HepG2 (cell line): ENCODE data around the gene COX4I2. TPM values are rescaled to one million over a fixed set of nuclear protein-coding genes. Genes with fewer than 3 reads are reported as not detected.

Source experiments
- ARNT2 ChIP-seq: sonication (generic); formaldehyde crosslinking; IDR thresholded peaks from 2 replicates; pipeline ENCODE4 v1.8.0; 2022; ENCODE audit warnings: mild to moderate bottlenecking, low read depth, missing genetic modification reagents, moderate library complexity
- CC2D1A ChIP-seq: sonication (generic); formaldehyde crosslinking; IDR thresholded peaks from 2 replicates; pipeline ENCODE4 v1.8.1; 2023; ENCODE audit warnings: mild to moderate bottlenecking, missing genetic modification reagents
- CEBPB ChIP-seq: IDR thresholded peaks from 2 replicates; pipeline ENCODE4 v1.6.1; 2011; ENCODE audit warnings: low read depth, low read length, improper control_type of control experiment, borderline replicate concordance
- CHD4 ChIP-seq: fragments of 200-600 bp; sonication (generic); IDR thresholded peaks from 2 replicates; pipeline ENCODE4 v1.7.0; 2017; ENCODE audit warnings: mild to moderate bottlenecking, low read length, borderline replicate concordance
- FOSL2 ChIP-seq: sonication (generic); formaldehyde crosslinking; IDR thresholded peaks from 2 replicates; pipeline ENCODE4 v1.4.0; 2020; ENCODE audit warnings: missing genetic modification reagents
- GATAD1 ChIP-seq: IDR thresholded peaks from 2 replicates; pipeline ENCODE4 v1.6.1; 2016; ENCODE audit warnings: missing genetic modification reagents, missing compliant biosample characterization
- GFI1 ChIP-seq: sonication (generic); formaldehyde crosslinking; IDR thresholded peaks from 2 replicates; pipeline ENCODE4 v1.5.0; 2020; ENCODE audit warnings: missing genetic modification reagents, mild to moderate bottlenecking, borderline replicate concordance
- NCOA5 ChIP-seq: sonication (generic); formaldehyde crosslinking; IDR thresholded peaks from 2 replicates; pipeline ENCODE4 v1.4.0; 2020; ENCODE audit warnings: missing genetic modification reagents
- NKX3-1 ChIP-seq: sonication (generic); formaldehyde crosslinking; IDR thresholded peaks from 2 replicates; pipeline ENCODE4 v1.5.0; 2020; ENCODE audit warnings: missing genetic modification reagents
- POLR2A ChIP-seq, 2 experiments: IDR thresholded peaks; 2 replicates each; pipeline ENCODE4 v1.6.1; 2011; ENCODE audit warnings: low read depth in 2 of 2, low read length in 2 of 2, mild to moderate bottlenecking in 1 of 2, moderate library complexity in 1 of 2; ENCODE audit not compliant: insufficient read depth in 1 of 2
- POLR2G ChIP-seq: fragments of 200-400 bp; formaldehyde crosslinking; IDR thresholded peaks from 2 replicates; pipeline ENCODE4 v1.6.1; 2018; ENCODE audit warnings: mild to moderate bottlenecking, low read depth, low read length, moderate library complexity
- PPARG ChIP-seq: conservative IDR thresholded peaks from 2 replicates; pipeline ENCODE4 v1.6.1; 2016; ENCODE audit warnings: missing biosample characterization, missing genetic modification reagents
- RBAK ChIP-seq: sonication (generic); formaldehyde crosslinking; IDR thresholded peaks from 2 replicates; pipeline ENCODE4 v1.5.1; 2020; ENCODE audit warnings: mild to moderate bottlenecking, missing genetic modification reagents
- SMC3 ChIP-seq: IDR thresholded peaks from 2 replicates; pipeline ENCODE4 v1.6.1; 2011; ENCODE audit warnings: low read length, improper control_type of control experiment
- SRY ChIP-seq: sonication (generic); formaldehyde crosslinking; IDR thresholded peaks from 2 replicates; pipeline ENCODE4 v1.8.0; 2022; ENCODE audit warnings: mild to moderate bottlenecking, missing genetic modification reagents
- ZBTB38 ChIP-seq: sonication (generic); formaldehyde crosslinking; IDR thresholded peaks from 2 replicates; pipeline ENCODE4 v1.5.1; 2020; ENCODE audit warnings: mild to moderate bottlenecking, missing genetic modification reagents
- ZC3H13 ChIP-seq: sonication (generic); formaldehyde crosslinking; IDR thresholded peaks from 2 replicates; pipeline ENCODE4 v1.8.1; 2023; ENCODE audit warnings: mild to moderate bottlenecking, missing genetic modification reagents, moderate library complexity
- ZIK1 ChIP-seq: sonication (generic); formaldehyde crosslinking; IDR thresholded peaks from 2 replicates; pipeline ENCODE4 v1.5.0; 2020; ENCODE audit warnings: mild to moderate bottlenecking, low read depth, missing genetic modification reagents, borderline replicate concordance
- ZNF17 ChIP-seq: sonication (generic); formaldehyde crosslinking; IDR thresholded peaks from 2 replicates; pipeline ENCODE4 v1.5.0; 2020; ENCODE audit warnings: mild to moderate bottlenecking, missing genetic modification reagents
- ZNF572 ChIP-seq: sonication (generic); formaldehyde crosslinking; IDR thresholded peaks from 2 replicates; pipeline ENCODE4 v1.5.1; 2020; ENCODE audit warnings: mild to moderate bottlenecking, missing genetic modification reagents
- ZNF615 ChIP-seq: sonication (generic); formaldehyde crosslinking; IDR thresholded peaks from 2 replicates; pipeline ENCODE4 v1.5.0; 2020; ENCODE audit warnings: mild to moderate bottlenecking, missing genetic modification reagents, borderline replicate concordance
- ZNF670 ChIP-seq: sonication (generic); formaldehyde crosslinking; IDR thresholded peaks from 2 replicates; pipeline ENCODE4 v1.8.0; 2022; ENCODE audit warnings: mild to moderate bottlenecking, missing genetic modification reagents, borderline replicate concordance
- ZNF773 ChIP-seq: sonication (generic); formaldehyde crosslinking; IDR thresholded peaks from 2 replicates; pipeline ENCODE4 v1.4.0; 2020; ENCODE audit warnings: missing genetic modification reagents, borderline replicate concordance
- polyA plus RNA-seq, 8 experiments: library from polyadenylated mRNA; depleted of rRNA in 3 of 8; stranded (reverse) in 7 of 8; unstranded in 1 of 8; fragments of >200 nt; fragmentation: Illumina TruSeq in 4 of 8; extraction: Trizol in 4 of 8; gene quantifications; 2 replicates each; pipeline versions ENCODE4 v1.2.1 to v1.2.3, GENCODE V29; 2011 to 2016; ENCODE audit warnings: low read depth in 4 of 8, missing spikeins in 1 of 8, mixed read lengths in 1 of 8; ENCODE audit not compliant: insufficient read depth in 1 of 8
- total RNA-seq, 5 experiments: library from RNA; depleted of rRNA; stranded (reverse); fragments of >200 nt; fragmentation: Illumina TruSeq; extraction: Trizol; gene quantifications; 2 replicates each; pipeline ENCODE4 v1.2.3, GENCODE V29; 2016; ENCODE audit warnings: low read depth in 1 of 5
- TF ChIP-seq, protein P1 (sequence below): sonication (generic); formaldehyde crosslinking; IDR thresholded peaks from 2 replicates; pipeline ENCODE4 v1.4.0; 2020; ENCODE audit warnings: mild to moderate bottlenecking, missing genetic modification reagents
- TF ChIP-seq, protein P2 (sequence below): sonication (generic); formaldehyde crosslinking; IDR thresholded peaks from 2 replicates; pipeline ENCODE4 v1.4.0; 2020; ENCODE audit warnings: mild to moderate bottlenecking, missing genetic modification reagents
- TF ChIP-seq, protein P3 (sequence below): IDR thresholded peaks from 2 replicates; pipeline ENCODE4 v1.6.1; 2016; ENCODE audit warnings: control low read depth
- TF ChIP-seq, protein P4 (sequence below): IDR thresholded peaks from 2 replicates; pipeline ENCODE4 v1.6.1; 2016; ENCODE audit warnings: low read depth, control low read depth

The COX4I2 gene
- total and polyA plus RNA-seq, 2 of the 13 experiments (the other 11 are each of a cell fraction or from before 2014, with no cell fraction given): 1.1 TPM; not detected in 1

DNA sequence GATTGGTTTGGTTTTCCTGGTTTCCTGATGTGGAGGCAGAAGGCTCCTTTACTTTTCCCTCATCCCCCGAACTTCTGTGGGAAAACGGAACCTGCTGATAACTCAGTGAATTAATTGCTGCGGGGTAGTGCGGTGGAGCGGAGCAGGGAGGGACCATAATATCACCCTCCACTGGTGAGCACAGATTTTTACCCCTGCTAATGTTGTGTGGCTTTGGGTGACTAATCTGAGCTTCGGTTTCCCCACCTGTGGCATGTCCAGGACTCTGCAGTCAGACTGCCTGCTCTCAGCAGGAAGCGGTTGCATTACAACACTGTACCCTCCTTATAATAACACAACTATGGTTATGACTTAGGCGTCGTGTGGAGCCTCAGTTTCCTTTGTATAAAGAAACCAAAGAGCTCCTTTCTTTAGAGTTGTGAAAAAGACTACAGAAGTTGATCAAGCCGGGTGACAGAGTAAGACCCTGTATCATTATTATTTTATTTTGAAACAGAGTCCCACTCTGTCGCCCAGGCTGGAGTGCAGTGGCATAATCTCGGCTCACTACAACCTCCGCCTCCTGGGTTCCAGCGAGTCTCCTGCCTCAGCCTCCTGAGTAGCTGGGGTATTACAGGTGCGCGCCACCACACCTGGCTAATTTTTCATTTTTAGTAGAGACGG is 34.8 kb upstream of the COX4I2 start (continued):
- TF ChIP-seq, protein P1, sequence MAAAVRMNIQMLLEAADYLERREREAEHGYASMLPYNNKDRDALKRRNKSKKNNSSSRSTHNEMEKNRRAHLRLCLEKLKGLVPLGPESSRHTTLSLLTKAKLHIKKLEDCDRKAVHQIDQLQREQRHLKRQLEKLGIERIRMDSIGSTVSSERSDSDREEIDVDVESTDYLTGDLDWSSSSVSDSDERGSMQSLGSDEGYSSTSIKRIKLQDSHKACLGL (CRISPR knock-in tag): no peak
- 0 out of 2 replicates have a peak, but pooled peaks have one; percentile 20 for TF ChIP-seq GATAD1 (CRISPR knock-in tag)
- no peak for TF ChIP-seq NCOA5 (CRISPR knock-in tag)
- TF ChIP-seq CC2D1A (CRISPR knock-in tag): 0 out of 2 replicates have a peak, but pooled peaks have one; percentile 39
- TF ChIP-seq ZNF670: no peak
- TF ChIP-seq ZBTB38 (CRISPR knock-in tag): peak; percentile 64
- TF ChIP-seq ZNF773 (CRISPR knock-in tag): no peak
- TF ChIP-seq SMC3: 0 out of 2 replicates have a peak, but pooled peaks have one; percentile 11
- peak; percentile 16; the same call in 1 of the 2 replicates for TF ChIP-seq CEBPB
- TF ChIP-seq, protein P2, sequence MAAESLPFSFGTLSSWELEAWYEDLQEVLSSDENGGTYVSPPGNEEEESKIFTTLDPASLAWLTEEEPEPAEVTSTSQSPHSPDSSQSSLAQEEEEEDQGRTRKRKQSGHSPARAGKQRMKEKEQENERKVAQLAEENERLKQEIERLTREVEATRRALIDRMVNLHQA (CRISPR knock-in tag): no peak
- TF ChIP-seq POLR2G: peak; percentile 69
- 0 out of 2 replicates have a peak, but pooled peaks have one; percentile 50 for TF ChIP-seq CHD4
- TF ChIP-seq GFI1 (CRISPR knock-in tag): peak; percentile 34; the same call in 1 of the 2 replicates
- 0 out of 2 replicates have a peak, but pooled peaks have one; percentile 47 for TF ChIP-seq ZNF572
- TF ChIP-seq ARNT2 (CRISPR knock-in tag): 0 out of 2 replicates have a peak, but pooled peaks have one; percentile 29
- TF ChIP-seq PPARG (CRISPR knock-in tag): no peak
- no peak for TF ChIP-seq ZIK1
- TF ChIP-seq, protein P3, sequence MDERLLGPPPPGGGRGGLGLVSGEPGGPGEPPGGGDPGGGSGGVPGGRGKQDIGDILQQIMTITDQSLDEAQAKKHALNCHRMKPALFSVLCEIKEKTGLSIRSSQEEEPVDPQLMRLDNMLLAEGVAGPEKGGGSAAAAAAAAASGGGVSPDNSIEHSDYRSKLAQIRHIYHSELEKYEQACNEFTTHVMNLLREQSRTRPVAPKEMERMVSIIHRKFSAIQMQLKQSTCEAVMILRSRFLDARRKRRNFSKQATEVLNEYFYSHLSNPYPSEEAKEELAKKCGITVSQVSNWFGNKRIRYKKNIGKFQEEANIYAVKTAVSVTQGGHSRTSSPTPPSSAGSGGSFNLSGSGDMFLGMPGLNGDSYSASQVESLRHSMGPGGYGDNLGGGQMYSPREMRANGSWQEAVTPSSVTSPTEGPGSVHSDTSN (CRISPR knock-in tag): no peak
- peak in 1 of 2 experiments; percentile 75; a peak in 1 of 4 replicates for TF ChIP-seq POLR2A (IDR thresholded peaks at IDR 0.05; ENCODE audit: insufficient read depth in 1 of 2, low read depth in 2 of 2, low read length in 2 of 2)
- TF ChIP-seq ZNF17: 0 out of 2 replicates have a peak, but pooled peaks have one; percentile 61
- TF ChIP-seq ZC3H13: peak; percentile 41; the same call in 1 of the 2 replicates
- no peak for TF ChIP-seq RBAK
- peak; percentile 25; the same call in 1 of the 2 replicates for TF ChIP-seq FOSL2 (CRISPR knock-in tag)
- TF ChIP-seq SRY (CRISPR knock-in tag): no peak
- TF ChIP-seq, protein P4, sequence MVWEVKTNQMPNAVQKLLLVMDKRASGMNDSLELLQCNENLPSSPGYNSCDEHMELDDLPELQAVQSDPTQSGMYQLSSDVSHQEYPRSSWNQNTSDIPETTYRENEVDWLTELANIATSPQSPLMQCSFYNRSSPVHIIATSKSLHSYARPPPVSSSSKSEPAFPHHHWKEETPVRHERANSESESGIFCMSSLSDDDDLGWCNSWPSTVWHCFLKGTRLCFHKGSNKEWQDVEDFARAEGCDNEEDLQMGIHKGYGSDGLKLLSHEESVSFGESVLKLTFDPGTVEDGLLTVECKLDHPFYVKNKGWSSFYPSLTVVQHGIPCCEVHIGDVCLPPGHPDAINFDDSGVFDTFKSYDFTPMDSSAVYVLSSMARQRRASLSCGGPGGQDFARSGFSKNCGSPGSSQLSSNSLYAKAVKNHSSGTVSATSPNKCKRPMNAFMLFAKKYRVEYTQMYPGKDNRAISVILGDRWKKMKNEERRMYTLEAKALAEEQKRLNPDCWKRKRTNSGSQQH (CRISPR knock-in tag): no peak
- 0 out of 2 replicates have a peak, but pooled peaks have one; percentile 51 for TF ChIP-seq ZNF615
- TF ChIP-seq NKX3-1 (CRISPR knock-in tag): no peak
